HG02852 (cell line): ENCODE measurements around the gene SMAD5.
A peak's percentile ranks its signal among the peaks of the same experiment; 100 is the strongest.

Source experiments
- ATAC-seq: cut with Tn5 transposase; IDR thresholded peaks from one replicate; pipeline ENCODE4 v1.9.1; 2021; ENCODE audit warnings: mild to moderate bottlenecking, moderate library complexity; ENCODE audit not compliant: unreplicated experiment

Gene SMAD5

DNA sequence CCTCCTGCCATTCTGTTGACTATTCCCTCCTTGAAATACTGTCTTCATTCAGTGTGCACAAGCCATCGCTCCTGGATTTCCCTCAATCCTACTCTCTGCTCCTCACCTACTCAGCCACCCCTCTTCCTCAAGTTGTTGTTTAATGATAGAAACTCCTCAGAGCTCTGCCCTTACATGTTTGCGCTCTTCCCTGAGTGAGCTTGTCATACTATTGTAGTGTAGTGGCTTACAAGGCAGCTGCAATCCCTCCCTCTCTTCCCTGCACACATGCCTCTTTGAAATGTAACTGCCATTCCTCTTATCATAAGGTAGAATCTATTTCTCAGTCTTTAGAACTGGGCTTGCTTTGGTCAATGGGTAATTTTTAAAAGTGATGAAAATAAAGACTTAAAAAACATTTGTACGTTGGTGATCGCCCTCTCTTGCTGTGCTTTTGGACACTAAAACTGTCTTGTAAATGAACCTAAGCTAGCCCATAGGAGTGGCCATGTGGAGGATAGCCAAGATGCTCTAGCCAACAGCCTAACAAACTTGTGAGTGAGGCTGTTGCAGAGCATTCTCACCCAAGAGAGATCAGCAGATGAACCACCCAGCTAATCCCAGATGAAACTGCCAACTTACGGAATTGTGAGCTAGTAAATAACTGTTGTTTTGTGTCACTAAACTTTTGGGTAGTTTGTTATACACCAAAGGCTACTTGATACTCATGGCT, 18.1 kb upstream of the SMAD5 start:
- no peak for ATAC-seq

DNA sequence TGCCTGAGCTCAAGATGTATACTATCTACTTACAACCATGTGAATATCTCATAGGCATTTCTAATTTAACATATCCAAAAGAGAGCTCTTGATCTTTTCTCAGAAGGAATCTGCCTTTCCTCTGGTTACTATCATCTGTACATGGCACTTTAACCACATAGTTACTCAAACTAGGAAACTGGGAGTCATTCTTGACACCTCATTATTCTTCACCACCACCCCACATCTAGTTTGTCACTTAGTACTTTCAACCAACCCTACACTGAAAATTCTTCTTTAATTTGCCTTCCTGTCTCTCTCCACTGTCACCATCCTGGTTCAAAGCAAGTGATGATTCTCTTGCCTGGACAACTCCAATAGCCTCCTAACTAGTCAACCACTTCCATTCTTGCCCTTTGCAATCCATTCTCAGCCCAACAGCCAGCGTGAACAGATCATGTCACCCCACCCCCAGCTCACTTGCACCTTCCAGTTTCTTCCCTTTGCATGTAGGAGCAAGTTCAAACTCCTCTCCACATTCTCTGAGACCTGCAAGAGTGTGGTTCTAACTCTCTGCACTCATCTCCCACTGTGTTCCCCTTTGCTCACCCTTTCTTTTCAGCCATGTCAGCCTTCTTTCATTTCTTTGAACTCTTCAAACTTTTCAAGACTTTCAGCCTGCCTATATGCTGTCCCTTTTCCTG, 17.3 kb upstream of the SMAD5 start:
- ATAC-seq = no peak

DNA sequence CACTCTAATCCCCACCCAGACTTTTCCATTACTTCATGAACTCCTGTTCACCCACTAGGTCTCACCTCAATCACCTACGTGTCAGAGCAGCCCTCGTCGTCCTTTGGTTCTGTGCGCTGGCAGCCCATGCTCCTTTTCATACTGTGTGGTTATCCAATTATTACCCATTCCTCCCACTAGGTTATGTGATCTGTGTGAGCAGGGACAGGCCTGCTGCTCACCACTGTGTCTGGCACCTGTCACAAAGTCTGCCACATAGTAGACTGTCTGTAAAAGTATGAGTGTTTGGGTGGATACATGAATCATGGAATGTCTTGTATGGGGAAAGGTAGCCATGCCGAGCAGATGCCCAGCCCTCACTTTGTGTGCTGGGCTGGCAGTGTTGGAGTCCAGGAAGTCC, 12.1 kb upstream of the SMAD5 start:
- no peak for ATAC-seq

DNA sequence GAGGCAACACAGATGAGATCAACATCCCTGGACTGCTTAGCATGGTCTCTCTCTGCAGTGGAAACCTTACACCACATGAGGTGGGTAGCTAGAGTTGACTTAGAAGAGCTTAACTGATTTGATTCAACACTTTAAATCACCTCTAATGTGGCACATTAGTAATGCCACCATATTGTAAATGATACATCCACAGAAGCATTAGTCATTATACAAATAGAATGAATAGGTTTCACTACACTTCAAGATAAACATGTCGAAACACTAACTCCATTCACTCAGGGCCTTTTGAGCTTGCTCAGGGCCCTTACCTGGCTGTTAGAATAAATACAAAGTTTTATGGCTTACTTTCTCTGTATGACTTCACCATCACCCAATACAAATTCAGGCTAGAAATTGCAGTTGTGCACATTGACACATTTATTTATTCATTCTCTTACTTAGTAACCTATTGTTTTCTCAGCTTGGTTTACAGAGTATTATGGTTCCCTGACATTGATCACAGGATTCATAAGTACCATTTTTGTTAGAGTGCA, 9.3 kb upstream of the SMAD5 start:
- no peak for ATAC-seq

DNA sequence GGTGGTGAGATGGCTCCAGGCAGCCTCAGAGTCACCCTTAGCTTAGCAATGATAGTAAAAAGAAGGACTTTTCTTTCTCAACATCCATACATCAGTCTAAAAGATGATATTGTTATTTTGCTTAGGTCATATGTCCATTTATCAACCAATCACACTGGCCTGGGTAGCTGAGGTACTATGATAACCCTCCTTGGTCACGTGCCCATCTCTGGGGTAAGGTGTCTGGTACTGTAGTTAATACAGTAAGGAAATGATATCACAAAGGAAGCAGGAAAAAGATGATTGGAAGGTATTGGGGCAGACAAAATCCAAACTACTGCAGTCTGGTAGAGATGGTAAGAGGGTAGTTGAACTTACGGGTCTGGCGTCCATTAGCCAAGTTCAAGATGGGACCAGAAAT, 5.1 kb upstream of the SMAD5 start:
- no peak for ATAC-seq

DNA sequence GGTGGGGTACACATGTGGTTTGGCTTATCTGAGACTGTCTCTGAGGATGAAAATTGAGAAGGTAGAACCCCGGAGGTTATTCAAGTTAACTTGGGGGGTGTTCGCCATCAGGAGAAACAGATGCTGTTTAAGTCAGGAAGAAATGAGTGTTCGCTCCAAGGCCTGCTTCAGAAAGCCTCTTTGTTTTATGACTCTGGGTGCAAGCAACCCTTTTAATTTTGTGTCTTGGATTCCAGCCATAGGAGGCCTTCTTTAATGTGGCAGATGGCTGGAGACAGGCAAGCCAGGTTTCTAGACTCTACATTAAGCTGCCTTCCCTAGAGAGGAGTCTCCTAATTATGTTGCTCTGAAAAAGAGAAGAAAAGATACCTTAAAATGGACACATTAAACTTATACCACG, 4.2 kb upstream of the SMAD5 start:
- no peak for ATAC-seq

DNA sequence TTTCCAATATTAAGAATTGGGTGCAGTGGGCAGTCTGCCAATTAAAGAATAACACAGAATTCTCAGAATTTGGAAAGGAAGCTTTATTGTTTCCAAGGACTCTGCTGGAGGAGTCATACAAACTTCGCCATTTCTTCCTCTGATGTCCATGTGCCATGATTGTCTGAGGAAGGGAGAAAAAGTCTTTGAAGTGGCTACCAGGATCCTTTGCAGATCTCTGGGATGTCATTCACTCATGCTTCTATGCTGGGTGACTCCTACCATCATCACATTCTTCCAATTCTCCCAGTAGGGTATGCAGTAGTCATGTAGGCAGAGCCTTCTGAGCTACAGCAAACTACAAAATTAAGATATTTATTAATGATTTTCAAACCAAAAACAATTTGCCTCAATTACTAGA, 3.2 kb upstream of the SMAD5 start:
- no peak for ATAC-seq

DNA sequence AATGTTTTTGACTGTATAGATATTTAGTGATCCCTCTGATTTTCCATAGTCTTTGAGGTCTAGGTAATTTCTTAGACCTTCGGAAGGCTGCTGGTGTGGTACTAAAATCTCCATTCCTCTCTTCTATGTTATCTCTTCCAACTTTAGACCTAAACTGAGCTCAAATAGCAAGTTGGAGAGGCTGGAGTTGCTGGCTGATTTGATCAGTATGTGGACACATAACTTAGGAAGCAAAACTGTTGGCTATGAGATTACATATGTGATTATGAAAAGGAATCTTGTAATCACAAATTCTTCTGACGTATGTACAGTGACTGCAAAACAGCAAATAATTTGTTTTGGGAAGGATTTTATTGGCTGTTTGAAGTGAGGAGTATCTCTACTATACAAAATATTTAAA, 2.1 kb upstream of the SMAD5 start:
- no peak for ATAC-seq

DNA sequence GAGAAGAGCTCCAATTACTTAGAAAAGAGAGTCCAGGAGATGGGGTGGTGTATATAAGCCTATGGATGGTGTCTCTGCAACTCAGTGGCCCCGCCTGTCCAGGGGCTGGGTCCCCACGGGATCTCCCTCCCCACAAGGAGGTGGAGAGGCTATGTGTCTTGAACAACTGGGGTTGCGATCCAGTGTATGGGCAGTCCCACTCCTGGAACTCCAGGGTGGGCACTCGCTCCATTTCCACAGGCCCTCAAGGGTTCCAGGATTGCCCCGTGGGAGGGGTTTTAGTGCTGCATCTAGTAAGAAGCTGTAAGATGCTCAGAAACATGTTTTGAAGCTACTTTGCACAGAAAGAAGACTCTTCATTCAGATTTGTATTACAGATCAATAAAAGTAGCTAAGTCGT, 558 bp upstream of the SMAD5 start:
- ATAC-seq = no peak

DNA sequence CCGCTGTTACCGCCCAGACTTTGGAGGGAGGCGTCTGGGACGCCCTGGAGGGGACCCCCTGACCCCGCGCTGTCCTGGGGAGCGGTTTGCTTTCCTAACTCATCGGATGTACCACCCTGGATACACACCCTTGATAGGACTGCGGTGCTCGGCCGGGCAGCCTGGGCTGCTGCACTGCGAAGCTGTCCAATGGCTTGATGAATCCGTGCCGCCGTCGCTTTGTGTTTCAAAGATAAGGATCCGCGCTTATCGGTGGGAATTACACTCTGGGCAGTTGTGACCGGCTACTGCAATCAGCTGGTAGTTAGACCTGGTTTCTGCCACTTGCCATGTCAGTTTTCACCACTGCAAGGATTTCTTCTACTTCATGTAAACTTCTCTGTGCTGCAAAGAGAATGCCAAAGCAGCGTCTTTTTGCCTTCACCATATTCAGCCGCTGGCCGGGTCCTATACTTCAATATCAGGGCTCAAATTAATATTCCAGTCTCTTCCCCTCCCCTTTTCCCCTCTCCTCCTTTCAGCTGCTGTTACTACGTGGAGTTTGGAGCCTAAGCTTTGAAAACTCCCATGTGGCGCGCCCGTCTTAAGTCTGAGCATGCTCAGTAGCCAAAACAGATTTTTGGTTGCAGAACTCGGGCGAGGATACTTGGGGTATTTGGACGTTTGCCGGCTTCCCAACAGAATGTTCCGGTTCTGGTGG, 727 bp downstream of the SMAD5 start:
- ATAC-seq = peak; percentile 28

DNA sequence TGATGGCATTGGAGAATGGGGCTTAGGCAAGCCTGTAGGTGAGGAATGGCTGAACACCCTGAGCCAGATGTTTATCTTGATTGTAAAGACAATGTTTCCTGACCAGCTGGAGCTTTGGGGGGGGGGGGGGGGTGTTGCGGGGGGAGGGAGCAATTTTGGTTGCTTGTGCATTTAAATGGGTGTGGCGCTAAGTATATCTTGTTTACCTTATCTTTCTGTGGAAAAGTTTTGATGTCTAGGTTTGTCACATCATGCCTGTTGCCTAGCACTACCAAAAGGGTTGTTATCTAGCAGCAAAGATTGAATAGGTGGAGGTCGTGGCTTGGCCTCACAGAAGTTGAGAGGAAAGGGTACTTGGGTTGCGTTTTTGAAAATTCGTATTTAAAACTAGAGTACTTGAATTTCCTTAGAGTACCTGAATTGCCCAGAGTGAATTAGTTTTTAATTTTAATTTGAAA, 1.3 kb downstream of the SMAD5 start:
- no peak for ATAC-seq

DNA sequence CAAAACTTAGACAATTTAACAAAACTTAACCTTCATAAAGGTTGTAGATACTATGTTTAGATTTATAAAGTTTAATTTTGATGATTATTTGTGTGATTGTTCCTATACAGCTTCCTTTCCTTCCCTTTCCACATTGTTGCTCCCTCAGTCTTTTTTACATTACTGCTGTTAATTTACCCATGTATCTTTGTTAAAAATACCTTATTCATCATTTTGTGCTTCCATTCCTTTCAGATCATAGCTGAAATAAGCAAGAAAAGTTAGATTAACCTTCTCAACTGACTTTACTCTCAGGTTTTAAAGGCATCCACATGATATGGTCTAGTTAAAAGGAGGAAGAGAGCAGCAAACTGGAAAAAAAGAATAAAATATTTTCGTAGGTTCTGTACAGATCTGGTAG, 2.0 kb downstream of the SMAD5 start:
- no peak for ATAC-seq

DNA sequence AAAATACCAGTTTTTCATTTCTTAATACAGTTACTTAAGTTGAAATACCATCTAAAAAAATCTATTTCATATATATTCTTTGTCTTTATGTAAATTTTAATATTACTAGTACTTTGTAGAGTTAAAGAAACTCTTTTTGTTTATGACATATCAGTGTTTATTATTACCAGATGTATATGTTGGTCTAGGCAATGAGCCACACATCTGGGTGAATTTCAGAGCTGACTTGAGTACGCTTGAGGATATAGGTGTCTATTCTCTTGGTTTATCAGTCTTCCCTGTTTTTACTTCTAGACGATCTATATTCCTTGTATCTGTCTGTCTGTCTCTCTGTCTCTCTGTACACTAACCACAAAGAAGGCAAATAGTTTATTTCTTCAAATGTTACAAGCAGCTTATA, 2.9 kb downstream of the SMAD5 start:
- no peak for ATAC-seq

DNA sequence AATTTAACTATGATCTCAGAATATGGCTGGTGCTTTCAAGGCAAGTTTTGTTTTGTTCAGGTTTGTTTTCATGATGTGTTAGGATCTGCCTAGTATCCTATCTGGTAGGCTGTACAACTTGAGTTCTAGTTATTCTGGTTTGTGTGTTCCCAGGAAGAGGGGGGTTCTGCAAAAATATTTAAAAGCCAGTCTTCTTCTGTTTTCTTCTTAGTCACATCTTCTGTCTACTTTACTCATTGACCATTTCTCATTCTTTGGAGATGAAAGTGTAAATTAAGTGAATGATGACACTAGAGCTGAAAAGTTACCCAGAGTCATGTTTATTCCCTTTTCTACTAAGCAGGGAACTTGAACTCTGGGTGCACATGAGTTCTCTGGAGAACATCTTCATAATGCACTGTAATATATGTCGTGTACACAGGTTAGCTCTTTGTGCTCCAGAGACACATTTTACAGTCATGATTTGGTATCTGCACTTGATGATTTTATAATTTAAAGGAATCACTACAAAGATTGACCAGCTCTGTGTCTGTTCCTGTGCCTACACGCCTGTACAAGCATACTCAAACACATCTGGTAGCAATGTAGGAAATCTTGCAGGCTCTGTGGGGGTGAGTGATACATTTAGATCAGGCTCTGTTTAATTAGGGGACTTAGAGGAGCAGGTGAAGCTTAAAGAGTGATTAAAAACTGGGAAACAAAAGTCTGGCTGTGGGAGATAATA, 5.0 kb downstream of the SMAD5 start:
- no peak for ATAC-seq

DNA sequence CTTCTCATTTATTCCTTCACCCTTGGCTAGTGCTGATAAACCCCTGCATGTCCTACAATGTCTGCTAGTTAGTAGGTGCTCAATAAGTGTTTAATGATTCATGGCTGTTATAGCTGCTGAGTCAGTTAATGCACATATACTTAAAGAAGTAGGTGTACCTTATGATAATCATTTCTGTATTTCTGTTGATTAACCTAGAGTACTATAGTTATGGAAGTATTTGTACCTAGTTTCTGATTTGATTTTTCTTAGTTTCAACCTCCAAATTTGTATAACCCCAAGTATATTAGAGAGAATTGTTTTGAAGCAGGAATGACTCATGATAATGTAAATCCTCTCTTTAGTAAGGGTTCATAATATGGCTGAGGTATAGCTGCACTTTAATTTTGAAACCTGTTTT, 8.9 kb downstream of the SMAD5 start:
- peak; percentile 87 for ATAC-seq

DNA sequence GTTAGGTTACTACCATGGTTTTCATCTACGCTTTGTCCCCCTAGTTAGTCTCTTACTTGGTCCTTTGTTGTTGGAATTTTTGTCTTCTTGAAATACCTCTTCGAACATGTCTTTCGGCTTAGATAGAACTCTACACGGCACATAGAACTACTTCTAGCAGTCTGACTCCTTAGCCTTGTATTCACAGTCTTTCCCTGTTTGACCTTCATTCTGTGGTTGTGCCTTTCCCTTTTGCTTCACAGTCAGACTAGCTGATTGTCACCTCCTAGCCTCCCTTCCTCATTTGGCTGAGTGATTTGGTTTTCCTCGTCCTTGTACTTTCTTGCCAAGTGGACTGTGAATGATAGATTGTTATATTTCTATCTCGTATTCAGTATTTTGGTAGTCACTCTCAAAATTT, 10.7 kb downstream of the SMAD5 start:
- ATAC-seq = no peak

DNA sequence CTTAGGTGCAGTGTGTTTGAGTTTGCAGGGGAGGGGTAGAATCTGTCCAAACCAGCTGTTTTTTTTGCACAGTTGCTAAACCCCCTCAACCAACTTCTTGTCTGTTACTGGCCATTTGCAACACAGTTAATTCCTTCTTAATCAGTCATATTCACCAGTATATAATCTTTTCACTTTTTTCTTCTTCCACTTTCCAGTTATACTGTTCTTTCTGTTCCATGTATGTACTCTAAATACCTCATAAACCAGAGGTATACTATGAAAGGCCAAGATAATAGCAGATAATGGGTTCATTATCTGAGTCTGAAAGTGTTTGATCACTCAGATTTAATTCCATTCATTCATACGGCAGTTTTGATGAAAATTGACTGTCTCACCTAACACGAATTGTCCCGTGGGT, 11.1 kb downstream of the SMAD5 start:
- ATAC-seq = no peak

DNA sequence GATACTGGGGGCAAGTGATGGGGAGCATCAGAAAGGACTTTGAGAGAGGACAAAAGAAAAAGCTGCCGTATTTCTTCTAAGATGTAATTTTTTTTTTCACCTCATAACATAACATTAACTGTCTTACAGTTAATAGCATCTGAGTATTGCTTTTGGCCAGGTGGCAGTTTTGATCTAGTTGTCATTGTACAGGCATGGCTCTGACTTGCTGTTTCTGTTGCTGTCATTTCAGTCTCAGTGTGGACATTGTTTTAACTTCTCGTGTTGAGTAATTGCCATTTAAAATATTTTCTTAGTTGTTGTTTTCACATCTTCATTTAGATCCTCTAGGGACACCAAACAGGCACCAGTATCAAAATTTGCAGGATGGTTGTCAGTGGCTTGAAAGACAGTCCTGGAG, 12.4 kb downstream of the SMAD5 start:
- ATAC-seq = peak; percentile 71

DNA sequence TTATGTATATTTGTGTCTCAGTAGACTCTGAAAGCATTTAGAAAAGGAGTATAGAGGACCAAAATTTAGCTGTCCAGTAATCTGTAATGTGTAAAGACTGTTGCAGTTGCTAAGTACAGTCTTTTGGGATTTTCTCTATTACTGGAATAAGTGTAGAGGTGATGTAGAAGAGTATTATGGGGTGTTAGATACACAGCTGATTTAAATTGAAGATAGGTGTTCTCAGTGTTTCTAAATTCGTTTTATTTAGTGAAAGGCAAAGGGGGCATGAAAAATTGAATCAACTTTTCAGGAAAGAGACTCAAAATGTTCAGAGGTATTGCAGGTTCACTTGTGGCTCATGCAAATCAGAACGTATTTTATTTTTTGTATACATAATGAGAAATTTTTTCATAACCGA, 13.6 kb downstream of the SMAD5 start:
- no peak for ATAC-seq

DNA sequence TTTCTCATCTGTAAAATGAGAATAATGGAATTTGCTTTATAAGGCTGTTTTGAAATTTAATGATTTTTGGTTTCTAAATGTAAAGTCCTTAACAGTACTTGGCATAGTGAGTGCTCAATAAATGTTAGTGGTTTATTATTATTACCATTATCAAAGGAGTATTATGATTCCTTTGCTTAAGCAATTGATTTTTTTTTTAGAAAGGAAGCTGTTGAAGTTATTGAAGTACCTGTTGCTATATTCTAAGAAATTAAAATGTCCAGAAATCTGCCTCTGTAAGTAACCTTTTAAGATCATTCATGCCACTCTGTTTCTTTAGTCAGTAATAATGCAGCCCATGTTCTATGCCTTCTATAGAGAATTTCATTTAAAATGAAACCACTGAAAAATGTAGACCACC, 15.0 kb downstream of the SMAD5 start:
- ATAC-seq = no peak

DNA sequence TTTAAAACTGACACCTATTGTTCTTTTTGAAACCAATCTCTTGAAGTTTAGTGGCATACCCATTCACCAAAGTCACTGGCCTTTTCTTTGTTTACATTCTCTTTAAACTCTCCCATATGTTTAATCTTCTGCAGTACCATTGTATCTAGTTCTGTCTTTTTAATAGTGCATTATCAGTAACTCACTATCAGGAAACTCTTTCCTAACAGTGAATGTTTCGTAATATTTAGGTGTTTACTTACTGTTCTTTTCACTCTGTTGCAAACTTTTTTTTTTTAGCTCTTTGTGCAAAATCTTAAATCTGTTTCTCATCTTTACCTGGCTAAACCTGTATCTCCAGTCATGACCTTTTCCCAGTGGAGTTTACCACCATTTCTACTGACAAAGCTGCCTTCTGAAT, 17.2 kb downstream of the SMAD5 start:
- no peak for ATAC-seq
